Stimulated activated CD4-positive, alpha-beta T cell treated with anti-CD3 and anti-CD28 coated beads, Interleukin-2, amount 100 ng/mL, for 24 hours (primary cell): Measurements from ENCODE around the gene SYT12.
A peak's percentile ranks its signal among the peaks of the same experiment; 100 is the strongest.

Experiments used
- DNase-seq, 2 donors: peaks; one replicate each; pipeline ENCODE4 v3.0.0-alpha.2; 2020

The SYT12 gene

DNA sequence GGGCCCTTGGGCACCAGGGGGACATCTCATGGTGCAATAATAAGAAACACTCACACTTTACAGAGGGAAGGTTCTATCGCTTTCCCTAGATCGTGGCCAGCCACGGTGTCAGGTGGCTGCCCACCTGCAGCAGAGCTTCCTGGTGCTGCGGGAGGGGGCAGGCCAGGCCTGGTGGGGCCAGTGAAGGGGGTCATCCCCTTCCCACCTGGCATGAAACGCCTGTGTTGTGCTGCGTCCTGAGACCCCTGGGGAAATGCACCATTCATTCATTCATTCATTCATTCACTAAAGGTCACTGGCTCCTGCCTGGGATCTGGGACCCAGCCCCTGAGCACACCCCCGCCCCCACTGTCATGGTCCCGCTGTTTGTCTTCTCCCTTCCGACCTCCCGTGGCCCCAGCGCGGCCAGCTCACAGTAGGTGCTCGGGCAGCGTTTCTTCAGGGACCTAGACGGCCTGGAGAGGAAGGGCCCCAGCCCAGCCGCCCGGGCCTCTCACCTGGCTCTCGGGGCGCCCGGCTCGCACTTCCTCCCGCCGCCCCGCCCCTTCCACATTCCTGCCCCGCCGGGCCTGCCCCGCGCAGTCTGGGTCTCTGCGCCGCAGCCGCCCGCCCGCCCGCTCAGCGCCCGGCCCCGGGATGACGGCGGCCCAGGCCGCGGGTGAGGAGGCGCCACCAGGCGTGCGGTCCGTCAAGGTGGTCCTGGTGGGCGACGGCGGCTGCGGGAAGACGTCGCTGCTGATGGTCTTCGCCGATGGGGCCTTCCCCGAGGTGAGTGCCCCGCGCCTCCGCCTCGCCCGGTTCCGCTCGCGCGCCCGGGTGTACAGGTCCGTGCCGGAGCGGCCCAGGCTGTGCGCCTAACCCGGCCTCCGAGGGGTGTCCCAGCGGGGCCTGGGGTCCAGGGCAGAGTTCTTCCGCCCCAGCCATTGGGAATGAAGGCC, 33.6 kb downstream of the SYT12 start, which contains the start of gene RHOD:
Gene RHOD, plus strand, starts transcription at position 581 of the 938 bp plus-strand sequence. Its CDS starts 56 bp downstream, at position 637.
- DNase-seq: peak; percentile 42 to 57

- no peak for DNase-seq
Measured at GRCh38 chr11:67057205-67057672, 34.3 kb downstream of the SYT12 start.

GRCh38 chr11:67058506-67058905, 35.6 kb downstream of the SYT12 start:
- no peak for DNase-seq

DNA sequence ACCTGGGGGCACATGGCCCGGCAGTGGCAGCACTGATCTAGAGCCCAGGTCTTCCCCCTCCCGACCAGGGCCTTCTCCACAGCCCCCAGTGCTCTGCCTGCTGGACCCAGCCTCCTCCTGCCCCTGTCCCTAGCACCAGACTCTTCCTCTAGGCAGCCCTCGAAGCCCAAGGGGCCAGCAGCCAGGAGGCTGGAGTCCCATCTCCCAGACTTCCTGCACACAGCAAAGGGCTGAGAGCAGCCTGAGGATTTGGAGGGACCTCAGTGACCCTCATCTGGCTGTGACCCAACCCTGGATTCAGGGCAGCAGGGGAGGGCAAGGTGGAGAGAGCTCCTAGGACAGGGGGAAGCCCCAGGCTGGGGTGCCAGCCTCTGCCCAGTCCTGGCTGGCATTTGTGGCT, 36.7 kb downstream of the SYT12 start:
- no peak for DNase-seq

GRCh38 chr11:67060111-67060522, 37.2 kb downstream of the SYT12 start:
- DNase-seq: no peak

DNA sequence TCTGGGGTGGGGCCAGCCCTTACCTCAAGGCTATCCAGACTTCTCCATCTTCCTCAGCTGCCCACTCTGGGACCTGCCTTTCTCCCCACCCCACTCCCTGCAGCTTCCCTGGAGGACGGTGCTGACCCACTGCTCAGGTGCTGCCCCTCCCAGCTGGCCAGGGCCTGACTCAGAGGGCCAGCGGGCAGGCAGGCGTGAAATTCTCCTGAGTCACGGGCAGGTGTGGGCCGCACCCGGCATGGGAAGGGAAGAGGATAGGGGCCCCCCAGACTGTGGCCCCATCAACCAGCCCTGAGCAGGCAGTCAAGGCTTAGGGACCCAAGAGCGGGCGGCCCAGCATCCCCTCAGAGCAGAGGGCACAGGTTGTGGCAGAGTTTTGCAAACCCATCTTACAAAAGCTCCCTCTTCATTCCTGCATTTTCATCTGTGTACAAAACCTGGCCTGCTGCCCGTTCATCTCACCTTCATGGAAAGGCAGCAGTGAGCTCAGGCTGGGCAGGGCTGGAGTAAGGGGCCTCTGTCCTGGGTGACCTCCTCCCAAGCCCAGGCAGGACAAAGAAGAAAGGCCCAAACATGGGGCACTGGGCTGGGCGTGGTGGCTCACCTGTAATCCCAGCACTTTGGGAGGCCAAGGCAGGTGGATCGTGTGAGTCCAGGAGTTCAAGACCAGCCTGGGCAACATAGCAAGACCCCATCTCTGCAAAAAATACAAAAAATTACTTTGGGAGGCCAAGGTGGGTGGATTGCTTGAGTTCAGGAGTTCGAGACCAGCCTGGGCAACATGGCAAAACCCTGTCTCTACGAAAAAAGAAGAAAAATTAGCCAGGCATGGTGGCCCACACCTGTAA, 39.8 kb downstream of the SYT12 start:
- DNase-seq: no peak

DNA sequence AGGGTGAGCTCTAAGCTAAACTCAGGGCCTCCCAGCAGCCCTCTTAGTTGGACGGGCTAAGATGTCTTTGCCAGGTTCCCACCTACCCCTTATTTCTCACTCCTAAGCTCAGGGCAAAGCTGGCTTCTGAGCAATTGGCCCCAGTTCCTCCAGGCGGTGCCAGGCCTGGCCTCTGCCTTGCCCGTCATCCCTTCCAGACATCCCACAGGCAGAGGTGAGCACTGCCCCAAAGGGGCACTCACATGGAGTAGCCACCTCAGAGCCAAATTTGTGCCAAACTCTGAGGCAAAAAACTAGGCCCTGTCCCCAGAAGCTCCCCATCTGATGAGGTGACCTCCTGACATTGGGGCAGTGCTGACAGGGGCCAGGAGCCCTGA, 43.4 kb downstream of the SYT12 start:
- no peak for DNase-seq

- peak; percentile 77 to 85 for DNase-seq
Measured at GRCh38 chr11:67071420-67072284, 48.7 kb downstream of the SYT12 start.

- DNase-seq: no peak
Measured at GRCh38 chr11:67072295-67072694, 49.4 kb downstream of the SYT12 start.

DNA sequence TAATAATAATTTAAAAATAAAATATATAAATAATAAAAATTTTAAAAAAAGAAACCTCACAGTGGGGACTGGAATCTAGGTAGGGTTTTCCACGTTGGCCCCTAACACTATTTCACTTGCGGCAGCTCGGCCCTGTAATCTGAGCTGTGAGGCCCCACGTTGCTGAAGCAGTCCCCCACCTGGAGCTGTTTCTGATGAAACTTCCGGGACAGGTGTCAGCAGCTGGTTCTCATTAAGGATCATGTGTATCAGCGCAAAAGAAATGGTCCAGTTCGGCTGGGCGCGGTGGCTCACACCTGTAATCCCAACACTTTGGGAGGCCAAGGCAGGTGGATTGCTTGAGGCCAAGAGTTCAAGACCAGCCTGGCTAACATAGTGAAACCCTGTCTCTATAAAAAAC, 51.0 kb downstream of the SYT12 start:
- no peak for DNase-seq

- no peak for DNase-seq
Measured at GRCh38 chr11:67076202-67076601, 53.3 kb downstream of the SYT12 start.

DNA sequence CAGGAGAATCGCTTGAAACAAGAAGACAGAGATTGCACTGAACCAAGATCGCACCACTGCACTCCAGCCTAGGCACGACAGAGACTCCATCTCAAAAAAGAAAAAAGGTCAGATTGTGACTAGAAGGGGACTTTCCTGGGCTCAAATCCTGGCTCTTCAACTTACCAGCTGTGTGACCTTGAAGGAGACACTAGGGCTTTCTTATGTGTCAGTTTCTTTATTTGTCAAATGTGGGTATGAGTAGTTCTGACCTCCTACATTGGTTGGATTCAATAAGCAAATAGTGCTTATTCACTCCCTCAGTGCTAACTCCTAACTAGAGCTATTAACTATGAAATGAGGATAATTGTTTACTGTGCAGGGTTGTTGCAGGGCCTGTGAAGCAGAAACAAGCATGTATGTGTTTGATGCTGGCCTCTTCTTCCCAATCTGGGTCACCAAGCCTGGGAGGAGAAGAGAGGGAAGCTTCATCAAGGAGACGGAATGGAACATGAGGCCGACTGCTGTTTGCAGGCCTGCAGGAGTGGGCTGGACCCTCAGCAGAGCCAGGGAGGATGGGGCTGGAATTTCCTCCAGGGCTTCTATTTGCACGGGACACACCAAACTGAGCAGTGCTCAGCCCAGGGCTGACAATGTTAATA, 56.3 kb downstream of the SYT12 start:
- DNase-seq: no peak

GRCh38 chr11:67082071-67082791, 59.3 kb downstream of the SYT12 start:
- DNase-seq: no peak

DNA sequence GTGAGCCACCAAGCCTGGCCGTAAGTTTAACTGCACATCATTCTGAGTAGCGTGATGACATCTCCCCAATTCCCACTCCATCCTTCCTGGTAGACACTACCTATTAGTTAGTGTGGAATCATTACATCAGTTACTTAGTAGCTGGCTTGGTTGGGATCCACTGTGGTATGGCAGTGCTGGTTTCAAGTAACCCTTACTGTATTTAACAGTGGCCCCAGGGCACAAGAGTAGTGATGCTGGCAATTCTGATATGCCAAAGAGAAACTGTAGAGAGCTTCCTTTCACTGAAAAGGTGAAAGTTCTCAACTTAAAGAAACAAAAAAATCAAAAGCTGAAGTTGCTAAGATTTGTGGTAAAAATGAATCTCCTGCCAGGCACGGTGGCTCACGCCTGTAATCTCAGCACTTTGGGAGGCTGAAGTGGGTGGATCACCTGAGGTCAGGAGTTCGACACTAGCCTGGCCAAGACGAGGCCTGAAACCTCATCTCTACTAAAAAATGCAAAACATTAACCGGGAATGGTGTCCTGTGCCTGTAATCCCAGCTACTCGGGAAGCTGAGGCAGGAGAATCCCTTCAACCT, 60.9 kb downstream of the SYT12 start:
- no peak for DNase-seq

GRCh38 chr11:67085617-67086016, 62.7 kb downstream of the SYT12 start:
- DNase-seq: no peak

DNA sequence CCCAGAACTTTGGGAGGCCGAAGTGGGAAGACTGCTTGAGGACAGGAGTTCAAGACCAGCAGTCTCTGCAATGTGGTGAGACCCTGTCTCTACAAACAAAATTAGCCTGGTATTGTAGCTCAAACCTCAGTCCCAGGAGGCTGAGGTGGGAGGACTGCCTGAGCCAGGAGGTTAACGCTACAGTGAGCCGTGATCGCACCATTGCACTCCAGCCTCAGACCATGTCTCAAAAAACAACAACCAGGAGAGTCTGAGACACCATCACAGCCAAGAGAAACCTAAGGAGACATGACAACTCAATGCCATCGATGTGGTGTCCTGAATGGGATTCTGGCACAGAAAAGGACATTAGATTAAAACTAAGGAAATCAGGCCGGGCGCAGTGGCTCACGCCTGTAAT, 67.8 kb downstream of the SYT12 start:
- DNase-seq: no peak

DNA sequence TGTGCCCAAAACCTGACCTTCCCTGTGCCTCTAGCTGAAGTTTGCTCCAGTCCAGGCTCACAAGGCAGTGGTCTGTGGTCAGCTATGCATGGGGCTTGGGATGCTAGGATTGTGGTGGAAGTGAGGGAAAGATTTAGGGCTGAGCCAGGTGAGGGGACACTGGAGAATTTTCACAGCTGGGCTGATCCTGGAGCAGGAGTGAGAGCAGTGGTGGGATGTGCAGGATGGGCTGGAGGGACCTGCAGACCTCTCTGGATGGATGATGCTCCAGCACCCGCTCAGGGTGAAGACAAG, 72.2 kb downstream of the SYT12 start:
- no peak for DNase-seq

DNA sequence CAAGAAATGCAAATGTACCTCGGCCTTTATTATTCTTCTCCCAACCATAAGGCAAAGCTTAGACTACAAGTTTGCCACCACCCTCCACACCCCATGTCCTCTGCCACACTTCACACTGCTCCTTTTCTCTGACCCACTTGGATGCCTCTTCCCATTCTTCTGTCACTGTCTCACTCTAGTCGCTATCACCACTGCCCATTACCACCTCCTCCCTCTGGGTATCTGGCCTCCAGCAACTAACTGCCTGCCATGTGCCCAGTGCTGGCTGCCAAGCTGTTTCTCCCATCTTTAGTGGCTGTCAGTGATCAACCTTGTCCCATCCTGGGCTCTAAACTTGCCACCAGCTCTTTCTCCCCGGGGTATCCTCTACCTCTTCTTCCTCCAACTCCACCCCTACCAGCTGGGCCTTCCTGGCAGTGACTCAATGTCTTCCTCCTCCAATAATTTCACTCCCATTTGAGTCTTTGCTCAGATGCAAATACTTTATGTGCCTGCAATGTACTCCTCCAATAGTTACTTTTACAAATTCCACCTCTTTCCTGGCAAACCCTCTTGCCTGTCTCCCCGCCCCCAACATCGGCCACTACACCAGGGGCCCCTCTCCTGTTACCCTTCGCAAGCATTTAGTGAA, 76.0 kb downstream of the SYT12 start:
- DNase-seq: no peak

DNA sequence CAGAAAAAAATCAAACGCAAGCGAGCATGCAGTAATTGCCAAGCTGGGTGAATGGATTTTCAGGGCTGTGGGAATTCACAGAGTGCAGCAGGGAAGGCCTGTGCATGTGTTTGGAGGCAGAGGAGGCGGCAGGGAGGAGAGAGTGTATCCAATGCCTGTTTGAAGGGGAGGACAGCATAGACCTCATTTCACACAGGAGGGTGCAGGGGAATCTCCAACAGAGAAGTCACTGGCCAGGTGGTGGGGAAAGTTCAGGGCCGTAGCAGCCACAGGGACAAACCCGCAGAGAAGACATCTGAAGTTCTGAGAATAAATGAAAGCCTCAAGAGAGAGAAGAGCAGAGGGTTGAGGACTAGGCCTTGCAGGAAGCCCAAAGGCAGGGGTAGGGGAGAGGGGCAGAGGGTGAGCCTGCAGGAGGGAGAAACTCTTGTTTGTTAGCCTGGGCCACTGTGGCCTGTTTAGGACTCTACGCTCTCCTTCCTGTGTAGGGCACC, 76.9 kb downstream of the SYT12 start:
- DNase-seq: no peak
